GM21723 (cell line): ENCODE results near the gene MAPK8IP2.
"Not testable (repeated sequence)": the region's sequence is repeated elsewhere in the genome, so short reads cannot be mapped to it uniquely, and the experiment has no call there.

ENCODE experiments used
- ATAC-seq: cut with Tn5 transposase; IDR thresholded peaks from one replicate; pipeline ENCODE4 v1.9.1; 2021; ENCODE audit warnings: mild to moderate bottlenecking, moderate library complexity; ENCODE audit not compliant: unreplicated experiment

The MAPK8IP2 gene

DNA sequence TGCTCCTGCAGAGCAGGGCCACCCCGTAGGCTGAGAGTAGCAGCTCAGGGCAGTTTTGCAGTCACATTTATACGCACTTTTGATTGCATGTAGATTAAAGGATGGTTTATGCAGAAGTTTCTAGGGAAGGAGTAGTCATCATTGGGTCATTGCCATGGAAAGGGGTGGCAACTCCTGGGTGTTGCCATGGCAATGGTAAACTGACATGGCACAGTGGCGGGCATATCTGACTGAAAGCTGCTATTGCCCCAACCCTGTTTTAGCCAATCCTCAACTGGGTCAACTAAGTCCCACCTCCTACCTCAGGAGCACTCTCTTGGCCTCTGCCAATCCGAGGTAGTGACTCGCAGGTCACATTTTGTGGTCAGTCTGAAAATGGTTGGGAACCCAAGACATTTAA lies 29.8 kb downstream of the MAPK8IP2 start:
- no peak for ATAC-seq

DNA sequence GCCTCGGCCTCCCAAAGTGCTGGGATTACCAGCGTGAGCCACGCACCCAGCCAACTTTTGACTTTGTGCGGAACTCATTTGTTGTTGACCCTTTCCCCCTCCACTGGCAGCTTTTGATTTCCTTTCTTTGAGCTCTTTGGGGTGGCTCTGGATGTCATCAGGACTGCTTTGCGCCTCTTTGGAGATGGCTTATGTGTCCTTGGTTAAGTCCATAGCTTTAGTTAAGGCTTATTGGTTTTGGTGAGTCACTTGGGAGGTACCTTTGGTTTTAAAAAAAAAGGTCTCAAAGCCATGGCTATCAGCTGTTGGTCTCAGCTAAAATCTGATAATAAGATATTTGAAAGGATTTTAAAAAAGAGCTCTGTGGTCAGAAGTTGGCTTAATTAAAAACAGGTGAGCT lies 32.5 kb downstream of the MAPK8IP2 start:
- no peak for ATAC-seq

DNA sequence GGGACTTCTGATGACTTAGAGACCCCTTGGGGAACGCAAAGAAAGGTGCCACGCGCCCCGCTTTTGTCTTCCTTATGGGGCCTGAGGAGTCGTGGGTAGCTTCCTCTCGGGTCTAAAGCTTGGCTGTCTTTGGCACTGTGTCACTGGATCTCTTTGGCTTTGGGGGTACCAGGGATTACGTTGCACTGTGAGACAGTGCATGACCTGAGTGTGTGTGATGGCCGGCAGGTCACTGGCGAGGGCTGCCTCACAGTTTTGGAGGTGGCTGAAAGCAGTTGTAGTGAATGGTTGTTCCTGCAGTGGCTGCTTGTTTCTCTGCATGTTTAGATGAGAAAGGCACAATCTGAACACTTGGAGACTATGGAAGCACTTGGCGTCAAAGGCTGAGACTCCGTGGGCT lies 33.2 kb downstream of the MAPK8IP2 start:
- ATAC-seq = no peak

DNA sequence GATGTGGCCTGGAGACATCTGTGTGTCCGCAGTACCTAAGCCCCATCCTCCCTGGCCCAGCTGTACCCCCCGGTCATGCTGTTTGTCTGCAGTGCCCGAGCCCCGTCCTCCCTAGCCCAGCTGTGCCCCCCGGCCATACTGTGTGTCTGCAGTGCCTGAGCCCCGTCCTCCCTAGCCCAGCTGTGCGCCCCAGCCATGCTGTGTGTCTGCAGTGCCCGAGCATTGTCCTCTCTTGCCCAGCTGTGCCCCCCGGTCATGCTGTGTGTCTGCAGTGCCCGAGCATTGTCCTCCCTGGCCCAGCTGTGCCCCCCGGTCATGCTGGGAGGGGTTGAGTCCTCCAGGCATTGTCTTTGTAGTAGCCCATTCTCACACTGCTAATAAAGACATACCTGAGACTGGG lies 35.0 kb downstream of the MAPK8IP2 start:
- ATAC-seq = no peak

DNA sequence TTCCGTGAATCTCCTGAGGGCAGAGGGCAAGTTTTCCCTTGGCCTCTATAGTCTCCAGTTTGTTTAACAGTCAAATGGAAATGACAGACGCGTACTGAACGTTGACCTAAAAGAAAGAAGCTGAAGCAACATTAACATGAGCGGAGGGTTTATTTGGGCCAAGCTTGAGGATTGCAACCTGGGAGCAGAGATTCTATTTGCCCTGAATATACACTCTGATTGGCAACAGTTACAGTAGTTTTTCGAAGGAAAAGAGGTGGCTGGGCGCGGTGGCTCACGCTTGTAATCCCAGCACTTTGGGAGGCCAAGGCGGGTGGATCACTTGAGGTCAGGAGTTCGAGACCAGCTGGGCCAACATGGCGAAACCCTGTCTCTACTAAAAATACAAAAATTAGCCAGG lies 39.7 kb downstream of the MAPK8IP2 start:
- ATAC-seq = not testable (repeated sequence)

DNA sequence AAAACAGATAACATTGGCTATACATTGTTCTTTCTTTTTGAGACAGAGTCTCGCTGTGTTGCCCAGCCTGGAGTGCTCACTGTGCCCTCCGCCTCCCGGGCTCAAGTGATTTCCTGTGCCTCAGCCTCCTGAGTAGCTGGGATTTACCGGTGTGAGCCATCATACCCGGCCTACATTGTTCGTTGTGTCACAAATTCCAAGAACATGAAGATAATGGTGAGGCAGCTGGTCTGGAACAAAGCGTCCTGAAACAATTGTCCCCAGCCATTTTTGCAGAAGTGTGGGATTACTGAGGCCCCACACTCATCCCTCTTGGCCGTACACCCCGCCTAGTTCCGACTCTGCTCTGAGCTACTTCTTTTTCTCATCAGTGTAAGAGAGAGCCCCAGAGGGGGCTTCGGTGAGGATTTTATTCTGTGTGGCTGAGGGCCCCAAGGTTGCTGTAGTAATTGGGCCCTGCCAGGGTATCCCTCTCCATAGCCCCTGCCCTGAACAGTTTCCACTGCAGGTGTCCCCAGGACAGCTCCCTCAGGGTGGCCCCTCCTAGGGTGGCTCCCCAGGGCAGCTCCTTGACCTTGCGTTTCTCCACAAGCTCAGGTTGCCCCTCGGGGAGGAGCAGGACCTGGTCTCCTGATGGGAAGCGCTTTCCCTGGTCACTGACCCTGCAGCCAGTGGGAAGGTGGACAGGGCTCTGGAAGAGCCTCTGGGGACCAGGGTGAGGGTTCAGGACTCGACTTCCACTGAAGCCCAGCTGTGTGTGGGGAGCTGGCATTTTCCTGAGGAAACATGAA lies 40.5 kb downstream of the MAPK8IP2 start:
- ATAC-seq = no peak

DNA sequence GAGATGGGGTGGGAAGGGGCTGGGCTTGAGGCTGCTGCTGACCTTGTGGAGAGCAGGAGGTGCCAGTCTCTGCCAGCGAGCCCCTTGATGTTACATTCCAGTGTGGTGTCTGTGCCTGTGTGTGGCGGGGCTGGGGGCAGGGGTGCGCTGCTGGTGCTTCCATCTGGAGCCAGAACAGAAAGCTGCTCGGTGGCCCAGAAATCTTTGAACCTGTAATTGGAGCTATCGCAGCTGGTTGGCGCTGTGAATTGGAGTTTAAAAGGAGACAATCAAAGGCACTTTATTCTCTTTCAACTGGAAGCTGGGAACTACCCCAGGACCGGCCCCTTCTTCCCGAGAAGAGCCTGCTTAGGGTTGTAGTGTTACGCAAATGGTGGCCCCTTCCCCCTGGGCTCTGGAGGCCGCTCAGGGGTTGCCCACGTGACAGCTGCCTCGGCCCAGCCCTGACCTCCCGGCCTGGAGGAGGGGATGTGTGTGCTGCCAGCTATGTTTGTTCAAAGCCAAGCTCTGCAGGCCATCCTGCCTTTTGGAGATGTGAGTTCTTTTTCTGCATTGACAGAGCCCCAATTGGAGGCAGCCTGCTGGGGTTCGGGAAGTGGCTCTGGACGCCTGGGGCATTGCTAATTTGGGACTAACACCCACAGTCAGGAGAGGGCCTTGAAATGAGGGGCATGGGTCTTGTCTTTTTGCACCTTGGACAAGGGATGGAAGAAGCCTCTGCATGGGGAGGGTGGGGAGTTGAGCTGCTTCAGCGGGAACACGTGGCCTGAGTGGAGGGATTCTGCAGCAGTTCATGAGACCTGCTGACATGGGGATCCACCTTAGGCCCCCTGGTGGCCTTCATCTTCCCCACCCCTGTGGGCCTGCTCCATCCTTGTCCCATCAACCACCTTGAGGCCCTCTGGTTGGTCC lies 41.4 kb downstream of the MAPK8IP2 start:
- ATAC-seq = no peak

DNA sequence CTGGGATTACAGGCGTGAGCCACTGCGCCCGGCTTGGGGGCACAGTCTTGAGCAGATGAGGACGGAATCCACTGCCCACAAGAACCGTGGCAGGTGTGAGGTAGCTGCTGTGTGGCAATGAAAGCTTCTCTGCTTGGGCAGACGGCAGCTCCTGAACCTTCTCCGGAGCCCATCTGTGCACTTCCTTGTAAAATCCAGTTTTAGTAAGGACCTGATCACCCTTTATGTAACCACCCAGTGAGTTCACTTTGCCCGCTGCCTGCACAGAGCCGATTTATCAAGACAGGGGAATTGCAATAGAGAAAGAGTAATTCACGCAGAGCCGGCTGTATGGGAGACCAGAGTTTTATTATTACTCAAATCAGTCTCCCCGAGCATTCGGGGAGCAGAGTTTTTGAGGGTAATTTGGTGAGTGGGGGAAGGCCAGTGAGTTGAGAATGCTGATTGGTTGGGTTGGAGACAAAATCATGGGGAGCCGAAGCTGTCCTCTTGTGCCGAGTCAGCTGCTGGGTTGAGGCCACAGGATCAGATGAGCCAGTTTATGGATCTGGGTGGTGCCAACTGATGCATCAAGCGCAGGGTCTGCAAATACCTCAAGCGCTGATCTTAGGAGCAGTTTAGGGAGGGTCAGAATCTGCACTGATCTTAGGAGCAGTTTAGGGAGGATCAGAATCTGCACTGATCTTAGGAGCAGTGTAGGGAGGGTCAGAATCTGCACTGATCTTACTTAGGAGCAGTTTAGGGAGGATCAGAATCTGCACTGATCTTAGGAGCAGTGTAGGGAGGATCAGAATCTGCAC lies 42.6 kb downstream of the MAPK8IP2 start:
- not testable (repeated sequence) for ATAC-seq

DNA sequence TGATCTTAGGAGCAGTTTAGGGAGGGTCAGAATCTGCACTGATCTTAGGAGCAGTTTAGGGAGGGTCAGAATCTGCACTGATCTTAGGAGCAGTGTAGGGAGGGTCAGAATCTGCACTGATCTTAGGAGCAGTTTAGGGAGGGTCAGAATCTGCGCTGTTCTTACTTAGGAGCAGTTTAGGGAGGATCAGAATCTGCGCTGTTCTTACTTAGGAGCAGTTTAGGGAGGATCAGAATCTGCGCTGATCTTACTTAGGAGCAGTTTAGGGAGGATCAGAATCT lies 43.2 kb downstream of the MAPK8IP2 start:
- ATAC-seq = not testable (repeated sequence)

DNA sequence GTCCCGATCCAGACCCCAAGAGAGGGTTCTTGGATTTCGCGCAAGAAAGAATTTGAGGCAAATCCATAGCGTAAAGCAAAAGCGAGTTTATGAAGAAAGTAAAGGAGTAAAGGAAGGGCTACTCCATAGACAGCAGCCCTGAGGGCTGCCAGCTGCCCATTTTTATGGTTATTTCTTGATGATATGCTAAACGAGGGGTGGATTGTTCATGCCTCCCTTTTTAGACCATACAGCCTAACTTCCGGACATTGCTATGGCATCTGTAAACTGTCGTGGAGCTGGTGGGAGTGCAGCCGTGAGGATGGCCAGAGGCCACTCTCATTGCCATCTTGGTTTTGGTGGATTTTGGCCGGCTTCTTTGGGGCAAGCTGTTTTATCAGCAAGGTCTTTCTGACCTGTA lies 52.7 kb downstream of the MAPK8IP2 start:
- no peak for ATAC-seq

DNA sequence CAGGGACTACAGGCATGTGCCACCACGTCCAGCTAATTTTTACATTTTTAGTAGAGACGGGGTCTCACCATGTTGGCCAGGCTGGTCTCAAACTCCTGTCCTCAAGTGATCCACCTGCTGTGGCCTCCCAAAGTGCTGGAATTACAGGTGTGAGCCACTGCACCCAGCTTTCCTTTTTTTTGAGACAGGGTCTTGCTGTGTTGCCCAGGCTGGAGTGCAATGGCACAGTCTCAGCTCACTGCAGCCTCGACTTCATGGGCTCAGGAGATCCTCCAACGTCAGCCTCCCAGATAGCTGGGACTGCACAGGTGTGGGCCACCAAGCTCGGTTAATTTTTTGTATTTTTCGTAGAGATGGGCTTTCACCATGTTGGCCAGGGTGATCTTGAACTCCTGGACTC lies 54.1 kb downstream of the MAPK8IP2 start:
- not testable (repeated sequence) for ATAC-seq

DNA sequence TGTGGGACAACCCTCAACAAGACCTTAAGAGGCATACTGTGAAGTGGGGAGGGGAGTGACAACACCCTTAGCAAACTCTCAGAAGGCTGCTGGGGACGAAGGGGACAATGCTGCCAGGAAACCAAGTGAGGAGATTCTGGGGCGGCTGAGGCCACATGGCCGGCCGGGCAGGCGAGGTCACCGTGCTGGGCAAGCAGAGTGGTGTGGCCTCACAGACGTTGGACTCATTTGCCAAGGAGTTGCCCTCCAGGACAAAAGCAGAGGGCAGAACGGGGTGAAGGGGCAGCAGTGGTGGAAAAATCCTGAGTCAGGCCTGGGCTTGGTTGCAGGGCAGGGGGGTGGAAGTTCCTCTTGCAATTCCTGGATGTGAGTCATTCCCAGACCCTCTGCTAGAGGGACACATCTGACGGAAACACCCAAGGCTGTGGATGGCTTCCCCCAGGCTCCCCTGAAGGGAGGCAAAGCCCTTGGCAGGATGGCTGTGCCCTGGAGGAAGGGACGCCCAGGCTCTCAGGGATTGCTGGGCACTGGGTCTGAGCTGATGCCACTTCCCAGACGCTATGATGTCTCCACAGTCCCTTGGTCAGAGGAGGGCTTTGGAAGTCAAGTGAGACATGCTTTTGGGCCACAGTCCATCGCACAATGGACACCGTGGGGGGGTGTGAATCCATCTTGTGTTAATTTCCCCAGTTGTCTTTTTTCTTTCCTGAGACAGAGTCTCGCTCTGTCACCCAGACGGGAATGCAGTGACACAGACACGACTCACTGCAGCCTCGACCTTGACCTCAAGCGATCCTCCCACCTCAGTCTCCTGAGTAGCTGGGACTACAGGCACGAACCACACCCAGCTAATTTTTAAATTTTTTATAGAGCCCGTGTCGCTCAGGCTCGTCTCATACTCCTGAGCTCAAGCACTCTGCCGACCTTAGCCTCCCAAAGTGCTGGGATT lies 55.8 kb downstream of the MAPK8IP2 start:
- ATAC-seq = no peak

DNA sequence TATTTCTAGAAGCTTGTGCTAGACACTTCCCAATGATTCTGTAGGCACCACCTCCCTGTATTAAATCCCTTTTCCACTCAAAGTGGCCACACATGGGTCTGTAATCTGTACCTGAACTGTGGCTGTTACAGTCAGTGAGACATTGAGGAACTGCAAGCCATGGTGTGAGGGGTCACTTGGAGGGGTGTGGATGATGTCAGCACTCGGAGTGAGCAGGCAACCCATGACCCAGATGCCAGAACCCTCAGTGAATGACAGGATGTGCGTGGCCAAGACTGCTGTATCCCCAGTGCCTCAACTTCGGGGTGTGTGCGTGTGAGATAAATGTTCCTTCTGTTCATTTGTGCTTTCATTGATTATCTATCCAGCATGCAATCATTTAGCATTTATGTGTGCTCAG lies 57.3 kb downstream of the MAPK8IP2 start:
- ATAC-seq = no peak

DNA sequence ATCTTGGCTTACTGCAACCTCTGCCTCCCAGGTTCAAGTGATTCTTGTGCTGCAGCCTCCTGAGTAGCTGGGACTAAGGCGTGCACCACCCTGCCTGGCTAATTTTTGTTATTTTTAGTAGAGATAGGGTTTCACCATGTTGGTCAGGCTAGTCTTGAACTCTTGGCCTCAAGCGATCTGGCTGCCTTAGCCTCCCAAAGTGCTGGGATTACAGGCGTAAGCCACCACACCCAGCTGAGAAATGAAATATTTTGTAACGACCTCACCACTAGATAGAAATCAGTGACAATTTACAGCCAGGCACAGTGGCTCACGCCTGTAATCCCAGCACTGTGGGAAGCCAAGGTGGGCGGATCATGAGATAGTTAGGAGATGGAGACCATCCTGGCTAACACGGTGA lies 59.1 kb downstream of the MAPK8IP2 start:
- ATAC-seq = not testable (repeated sequence)

DNA sequence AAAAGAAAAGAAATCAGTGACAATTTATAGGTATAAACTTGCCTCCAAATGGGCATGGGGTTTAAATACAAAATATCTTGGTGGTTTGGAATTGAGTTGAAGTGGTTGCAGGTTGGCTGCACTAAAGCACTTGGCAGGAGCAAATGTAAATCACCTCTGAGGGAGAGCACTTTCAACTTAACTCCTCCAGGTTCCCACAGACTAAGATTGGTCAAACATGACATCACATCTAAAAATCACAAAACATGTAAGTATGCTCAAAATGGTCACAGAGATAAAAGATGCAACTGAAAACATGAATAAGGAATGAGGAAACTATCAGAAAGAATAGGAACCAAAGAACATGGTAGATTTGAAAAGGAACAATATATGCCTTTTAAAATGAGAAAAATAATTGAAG lies 59.7 kb downstream of the MAPK8IP2 start:
- no peak for ATAC-seq
